Left hindlimb (tissue), 1 donor: Measurements from ENCODE around the gene SLC5A6.
"Not testable (repeated sequence)": the region's sequence is repeated elsewhere in the genome, so short reads cannot be mapped to it uniquely, and the experiment has no call there.

ENCODE experiments used
- DNase-seq: peaks from one replicate; pipeline ENCODE4 v3.0.0-alpha.2; 2018

SLC5A6 gene

DNA sequence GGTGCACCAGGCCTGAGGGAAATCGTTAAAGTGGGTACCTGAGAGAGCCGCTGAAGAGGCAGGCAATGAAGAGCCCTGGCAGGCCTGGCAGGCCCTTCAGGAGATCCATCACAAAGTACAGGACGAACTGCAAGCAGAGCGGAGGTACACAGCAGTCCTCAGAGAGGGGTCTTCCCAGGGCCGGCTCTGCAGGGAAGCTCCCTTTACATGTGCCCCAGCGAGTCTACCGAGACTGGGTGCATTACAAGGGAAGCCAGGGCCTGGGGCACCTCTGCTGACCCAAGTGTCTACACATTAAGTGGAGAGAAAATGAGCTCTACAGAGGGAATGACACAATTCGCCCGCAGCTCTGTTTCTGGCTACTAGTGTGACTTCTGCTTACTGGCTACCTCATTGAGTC is 8.3 kb downstream of the SLC5A6 start:
- DNase-seq: no peak

DNA sequence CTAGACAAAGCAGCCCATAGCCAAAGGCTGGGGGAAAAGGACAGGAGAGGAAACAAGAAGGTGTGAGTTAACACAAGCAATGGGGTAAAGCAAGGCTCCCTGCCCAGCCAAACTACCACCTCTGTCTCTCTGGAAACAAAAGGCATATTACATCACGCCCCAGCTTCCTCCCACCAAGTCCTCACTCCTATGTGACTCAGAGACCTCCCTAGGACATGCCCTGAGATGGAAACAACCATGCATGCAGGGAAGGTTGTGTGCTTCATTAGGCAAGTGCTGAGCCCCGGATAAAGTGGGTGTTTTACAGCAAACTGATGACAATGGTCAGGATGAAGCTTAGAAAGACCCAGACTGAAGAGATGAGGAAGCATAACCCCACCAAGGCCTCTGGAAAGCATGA is 9.2 kb downstream of the SLC5A6 start:
- DNase-seq: no peak

DNA sequence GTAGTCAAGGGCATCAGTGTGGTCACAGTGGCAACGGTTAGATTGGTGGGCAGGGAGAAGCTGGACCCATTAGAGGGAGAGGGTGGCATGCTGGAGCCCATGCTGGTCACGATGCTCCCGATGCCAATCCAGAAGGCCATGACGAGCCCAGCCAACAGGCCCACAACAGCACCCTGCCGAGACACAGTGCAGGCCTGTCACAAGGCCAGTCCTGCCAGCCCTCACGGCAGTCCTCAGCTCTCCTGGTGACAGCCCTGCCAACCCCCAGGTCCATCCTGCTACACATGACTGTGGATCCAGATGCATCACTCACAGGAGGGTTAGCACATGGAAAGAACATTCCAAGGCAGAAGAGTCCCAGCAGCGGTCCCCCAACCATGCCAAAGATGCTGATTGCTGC is 10.4 kb downstream of the SLC5A6 start:
- no peak for DNase-seq

DNA sequence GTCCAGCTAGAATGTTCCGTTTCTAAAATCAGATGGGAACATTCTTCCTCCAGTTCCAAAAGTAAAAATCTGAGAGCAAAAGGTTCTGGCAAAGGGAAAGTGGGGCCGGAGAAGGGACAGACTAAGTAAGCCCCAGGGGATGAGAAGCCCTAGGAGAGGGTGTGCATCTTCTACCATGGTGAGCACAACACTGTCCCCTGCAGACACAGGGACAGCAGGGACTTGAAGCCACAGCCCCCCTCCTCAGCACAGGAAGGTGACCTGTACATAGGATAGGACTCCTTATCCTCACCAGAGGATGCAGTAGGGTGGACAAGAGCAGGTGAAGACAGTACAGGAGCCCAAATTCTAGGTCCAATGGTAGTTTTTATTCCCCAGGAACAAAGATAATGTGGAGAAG is 12.8 kb downstream of the SLC5A6 start:
- no peak for DNase-seq

DNA sequence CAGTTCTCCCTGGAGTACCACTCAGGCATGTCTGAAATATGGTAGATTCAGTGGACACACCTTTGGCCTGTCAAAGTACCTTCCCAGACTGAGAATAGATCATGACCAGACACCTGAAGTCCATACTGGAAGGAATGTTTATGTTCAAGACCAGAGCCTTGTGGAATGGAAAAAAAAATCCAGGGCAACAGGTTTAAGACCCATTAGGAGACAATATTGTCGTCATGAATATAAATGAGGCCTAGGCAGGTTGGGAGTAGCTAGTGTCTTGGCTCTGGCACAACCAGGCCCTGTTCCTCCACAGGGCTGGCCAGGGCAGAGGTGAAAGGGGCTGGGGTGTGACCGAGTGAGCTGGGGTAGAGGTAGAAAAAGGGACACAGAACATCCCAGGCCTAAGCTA is 13.4 kb downstream of the SLC5A6 start:
- no peak for DNase-seq

DNA sequence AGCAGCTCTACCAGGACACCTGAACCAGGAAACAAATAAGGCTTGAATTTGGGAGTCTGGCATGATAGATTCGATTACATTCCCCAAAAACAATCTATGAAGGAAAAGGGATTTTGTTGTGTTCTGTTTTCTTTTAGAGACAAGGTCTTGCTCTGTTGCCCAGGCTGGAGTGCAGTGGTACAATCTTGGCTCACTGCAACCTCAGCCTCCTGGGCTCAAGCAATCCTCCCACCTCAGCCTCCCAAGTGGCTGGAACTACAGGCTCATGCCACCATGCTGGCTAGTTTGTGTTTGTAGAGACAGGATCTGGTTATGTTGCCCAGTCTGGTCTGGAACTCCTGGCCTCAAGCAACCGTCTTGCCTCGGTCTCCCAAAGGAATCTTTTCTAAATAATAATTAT is 14.0 kb downstream of the SLC5A6 start:
- DNase-seq: not testable (repeated sequence)

DNA sequence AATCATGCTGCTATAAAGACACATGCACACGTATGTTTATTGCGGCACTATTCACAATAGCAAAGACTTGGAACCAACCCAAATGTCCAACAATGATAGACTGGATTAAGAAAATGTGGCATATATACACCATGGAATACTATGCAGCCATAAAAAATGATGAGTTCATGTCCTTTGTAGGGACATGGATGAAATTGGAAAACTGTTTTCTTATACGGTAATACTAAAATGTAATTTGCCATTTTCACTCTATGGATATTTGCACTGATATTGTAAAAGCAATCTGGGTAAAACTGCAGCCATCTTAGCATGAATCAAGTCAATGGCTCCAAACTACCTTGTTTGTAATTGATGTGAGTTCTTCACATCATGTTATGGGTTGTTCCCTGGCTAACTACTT is 16.3 kb downstream of the SLC5A6 start:
- DNase-seq: not testable (repeated sequence)

DNA sequence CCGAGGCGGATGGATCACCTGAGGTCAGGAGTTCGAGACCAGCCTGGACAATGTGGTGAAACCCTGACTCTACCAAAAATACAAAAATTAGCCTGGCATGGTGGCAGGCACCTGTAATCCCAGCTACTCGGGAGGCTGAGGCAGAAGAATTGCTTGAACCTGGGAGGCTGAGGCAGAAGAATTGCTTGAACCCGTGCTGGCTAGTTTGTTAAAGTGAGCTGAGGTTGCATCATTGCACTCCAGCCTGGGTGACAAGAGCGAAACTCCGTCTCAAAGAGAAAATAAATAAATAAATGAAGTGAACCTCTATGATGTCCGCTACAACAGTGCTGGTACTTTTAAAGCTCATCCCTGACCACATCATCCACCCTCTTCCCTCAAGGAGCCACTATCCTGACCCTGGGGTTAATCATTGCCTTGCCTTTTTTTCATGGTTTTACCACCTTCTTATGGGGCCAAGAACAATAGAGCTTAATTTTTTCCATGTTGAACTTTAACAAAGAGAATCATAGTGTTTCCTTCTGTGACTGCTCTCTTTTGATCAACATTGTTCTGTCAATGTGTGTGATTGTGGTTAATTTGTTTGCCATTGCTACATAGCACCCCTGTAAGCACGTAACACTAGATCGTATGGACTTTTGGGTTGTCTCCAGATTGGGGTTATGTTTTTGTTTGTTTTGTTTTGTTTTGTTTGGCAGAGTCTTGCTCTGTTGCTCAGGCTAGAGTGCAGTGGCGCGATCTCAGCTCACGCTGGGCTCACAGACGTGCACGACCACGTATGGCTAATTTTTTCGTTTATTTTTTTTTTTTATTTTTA is 17.3 kb downstream of the SLC5A6 start:
- DNase-seq: no peak

DNA sequence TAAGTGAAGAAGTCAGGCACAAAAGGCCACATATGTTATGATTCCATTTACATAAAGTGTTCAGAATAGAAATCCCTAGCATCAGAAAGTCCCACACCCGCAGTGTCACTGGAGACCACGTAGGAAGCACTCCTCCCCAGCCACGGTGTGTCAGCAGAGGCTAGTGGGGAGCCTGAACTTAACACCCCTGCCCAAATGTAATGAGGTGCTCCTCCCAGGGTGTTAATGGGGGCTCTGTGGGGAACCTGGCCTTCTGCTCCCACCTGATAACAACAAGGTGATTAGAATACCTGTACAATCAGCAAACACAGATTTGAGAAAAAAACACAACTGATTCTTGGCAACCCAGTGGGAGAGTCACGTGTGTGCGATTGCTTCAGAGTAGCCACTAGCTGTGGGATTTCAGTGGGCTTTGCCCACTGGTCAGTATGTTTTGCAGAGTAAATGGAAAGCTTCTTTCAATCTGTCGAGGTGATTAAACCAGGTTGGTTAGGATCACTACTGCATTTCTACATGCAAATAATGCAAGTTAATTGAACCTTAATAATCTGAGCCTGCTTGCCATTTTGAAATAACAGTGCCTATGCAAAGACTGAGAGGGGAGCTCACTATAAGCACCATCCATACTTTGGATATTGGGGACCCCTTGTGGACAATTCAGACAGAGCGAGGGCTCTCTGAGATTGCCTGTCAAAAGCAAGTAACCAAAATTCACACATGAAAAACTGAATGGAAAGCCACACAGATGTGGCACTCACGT is 20.8 kb downstream of the SLC5A6 start:
- DNase-seq: peak; percentile 51

DNA sequence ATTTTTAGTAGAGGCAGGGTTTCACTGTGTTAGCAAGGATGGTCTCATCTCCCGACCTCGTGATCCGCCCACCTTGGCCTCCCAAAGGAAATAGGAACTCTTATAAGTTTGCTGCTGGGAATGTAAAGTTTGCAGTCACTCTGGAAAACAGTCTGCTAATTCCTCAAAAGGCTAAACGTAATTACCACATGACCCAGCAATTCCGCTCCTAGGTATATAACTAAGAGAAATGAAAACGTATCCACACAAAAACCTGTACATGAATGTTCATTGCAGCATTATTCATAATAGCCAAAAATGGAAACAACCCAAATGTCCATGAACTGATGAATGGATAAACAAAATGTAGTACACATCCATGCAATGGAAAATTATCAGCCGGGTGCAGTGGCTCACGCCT is 22.1 kb downstream of the SLC5A6 start:
- no peak for DNase-seq

DNA sequence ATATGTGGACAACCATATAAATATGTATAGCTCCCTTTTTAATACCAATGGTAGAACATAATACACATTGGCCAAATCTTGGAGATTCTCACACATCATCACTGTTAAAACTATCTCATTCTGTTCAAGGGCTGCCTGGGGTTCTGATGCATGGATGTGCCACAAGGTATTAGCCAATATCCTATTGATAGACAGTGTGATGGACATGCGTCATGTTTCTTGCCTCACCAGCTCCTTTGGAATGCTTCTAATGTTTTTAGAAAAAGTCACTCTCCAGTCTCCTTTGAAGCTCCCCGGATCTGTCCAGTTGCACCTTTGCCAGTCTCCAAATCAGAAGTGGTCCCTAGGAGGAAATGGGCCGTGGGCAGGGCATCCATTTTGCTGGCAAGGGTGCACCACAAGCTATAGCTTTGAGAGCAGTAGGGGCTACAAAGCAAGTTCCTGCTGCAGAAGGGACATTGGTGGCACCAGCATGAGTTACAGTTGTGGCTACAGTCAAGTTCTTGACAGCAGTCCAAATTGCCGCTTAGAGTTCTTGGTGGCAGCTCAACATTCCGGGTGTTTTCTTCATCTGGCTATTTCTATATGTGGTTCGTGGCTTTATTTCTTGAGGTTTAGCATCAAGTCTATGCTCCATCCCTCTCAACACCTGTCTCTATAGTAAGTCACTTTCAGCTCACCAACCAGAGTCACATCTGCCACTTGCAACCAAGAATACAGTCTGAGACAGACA is 25.3 kb downstream of the SLC5A6 start:
- no peak for DNase-seq

DNA sequence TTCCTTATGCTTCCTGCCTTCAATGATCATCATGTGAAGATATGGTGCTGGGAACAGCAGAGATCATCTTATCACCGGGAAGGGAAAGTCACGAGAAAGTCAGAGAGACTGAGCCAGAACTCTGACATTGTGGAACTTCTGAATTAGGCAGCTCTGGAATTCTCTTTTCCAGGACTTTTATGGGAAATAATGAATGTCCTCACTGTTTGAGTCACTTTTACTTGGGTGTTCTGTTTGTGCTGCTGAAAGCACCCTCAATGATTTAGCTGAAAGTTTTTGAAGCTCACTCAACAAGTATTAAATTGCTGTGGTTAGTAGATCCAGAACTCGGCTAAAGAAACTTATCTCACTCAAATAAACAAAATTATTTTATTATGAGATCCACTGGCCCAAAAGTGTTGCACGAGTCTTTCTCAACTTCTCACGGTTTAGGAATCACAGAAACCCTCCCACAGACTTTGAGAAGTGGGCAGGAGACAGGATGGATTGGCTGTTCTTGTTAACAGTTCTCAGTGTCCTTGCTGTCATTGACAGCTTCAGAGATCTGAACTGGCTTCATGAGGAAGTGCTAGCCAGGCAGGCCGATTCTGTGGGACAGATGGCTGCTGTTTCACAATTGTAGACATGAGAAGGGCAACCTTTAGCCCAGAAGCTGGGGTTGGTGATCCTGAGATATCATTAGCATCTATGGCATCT is 26.6 kb downstream of the SLC5A6 start:
- no peak for DNase-seq

DNA sequence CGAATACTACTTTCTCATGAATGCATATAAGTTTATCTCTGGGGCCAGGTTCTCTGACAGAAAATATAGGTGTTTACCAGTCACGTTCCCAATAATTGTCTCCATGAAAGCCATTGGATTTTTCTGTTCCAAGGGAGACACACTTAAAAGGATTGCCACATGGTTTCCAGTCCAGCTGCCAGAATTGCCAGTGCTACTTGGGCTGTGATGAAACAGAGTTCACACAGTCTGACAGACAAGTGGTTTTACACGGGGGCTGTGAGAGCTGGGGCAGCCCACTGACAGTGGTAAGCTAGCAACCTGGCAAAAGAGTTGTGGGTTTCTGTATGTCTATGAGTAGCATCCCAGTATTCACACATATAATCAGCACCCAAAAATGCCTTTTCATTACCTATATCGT is 28.0 kb downstream of the SLC5A6 start:
- DNase-seq: no peak

DNA sequence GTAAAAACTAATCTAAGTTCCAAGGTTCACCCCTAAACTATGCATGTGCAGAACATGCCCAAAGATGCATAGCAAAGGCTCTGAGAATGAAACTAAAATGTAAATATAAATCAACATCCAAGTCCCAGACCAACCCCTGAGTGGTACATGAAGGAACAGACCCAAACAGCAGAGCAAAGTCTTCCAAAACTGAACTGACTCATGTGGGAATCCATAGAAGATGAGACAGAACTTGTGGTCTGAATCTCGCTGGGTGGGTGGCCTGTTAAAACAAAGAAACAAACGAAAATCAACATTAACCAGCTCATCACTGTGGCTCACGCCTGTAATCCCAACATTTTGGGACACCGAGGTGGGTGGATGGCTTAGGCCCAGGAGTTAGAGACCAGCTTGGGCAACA is 29.7 kb downstream of the SLC5A6 start:
- DNase-seq: no peak

DNA sequence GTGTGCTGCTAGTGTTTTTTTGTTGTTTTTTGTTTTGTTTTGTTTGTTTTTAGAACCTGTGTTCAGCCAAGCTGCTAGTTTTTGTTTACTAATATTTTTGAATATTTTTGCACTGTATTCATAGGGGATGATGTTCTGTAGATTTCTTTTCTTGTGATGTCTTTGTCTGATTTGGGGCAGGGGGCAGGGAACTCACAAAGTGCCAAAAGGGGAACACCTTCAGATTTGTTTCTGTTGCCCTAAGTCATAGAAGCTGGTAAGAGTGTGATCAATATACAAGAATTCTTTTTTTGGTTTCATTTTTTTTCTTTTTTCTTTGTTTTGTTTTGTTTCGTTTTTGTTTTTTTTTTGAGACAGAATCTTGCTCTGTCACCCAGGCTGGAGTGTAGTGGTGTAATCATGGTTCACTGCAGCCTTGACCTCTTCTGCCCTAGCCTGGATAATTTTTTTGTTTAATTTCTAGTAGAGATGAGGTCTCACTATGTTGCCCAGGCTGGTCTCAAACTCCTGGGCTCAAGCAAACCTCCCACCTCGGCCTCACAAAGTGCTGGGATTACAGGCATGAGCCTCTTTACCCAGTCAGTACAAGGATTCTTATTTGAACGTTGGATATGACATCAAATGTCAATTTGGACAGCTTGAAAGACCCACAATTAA is 32.6 kb downstream of the SLC5A6 start:
- DNase-seq: no peak

DNA sequence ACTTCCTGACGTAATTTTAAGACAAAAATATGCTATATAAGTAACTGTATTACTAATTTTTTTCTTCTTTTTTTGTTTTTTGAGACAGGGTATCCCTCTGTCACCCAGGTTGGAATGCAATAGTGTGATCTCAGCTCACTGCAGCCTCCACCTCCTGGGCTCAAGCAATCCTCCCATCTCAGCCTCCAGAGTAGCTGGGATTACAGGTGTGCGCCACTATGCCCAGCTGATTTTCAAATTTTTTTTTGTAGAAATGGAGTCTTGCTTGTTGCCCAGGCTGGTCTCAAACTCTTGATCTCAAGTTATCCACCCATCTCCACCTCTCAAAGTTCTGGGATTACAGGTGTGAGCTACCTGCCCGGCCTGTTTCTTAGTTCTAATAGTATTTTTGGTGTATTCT is 33.6 kb downstream of the SLC5A6 start:
- DNase-seq: no peak

DNA sequence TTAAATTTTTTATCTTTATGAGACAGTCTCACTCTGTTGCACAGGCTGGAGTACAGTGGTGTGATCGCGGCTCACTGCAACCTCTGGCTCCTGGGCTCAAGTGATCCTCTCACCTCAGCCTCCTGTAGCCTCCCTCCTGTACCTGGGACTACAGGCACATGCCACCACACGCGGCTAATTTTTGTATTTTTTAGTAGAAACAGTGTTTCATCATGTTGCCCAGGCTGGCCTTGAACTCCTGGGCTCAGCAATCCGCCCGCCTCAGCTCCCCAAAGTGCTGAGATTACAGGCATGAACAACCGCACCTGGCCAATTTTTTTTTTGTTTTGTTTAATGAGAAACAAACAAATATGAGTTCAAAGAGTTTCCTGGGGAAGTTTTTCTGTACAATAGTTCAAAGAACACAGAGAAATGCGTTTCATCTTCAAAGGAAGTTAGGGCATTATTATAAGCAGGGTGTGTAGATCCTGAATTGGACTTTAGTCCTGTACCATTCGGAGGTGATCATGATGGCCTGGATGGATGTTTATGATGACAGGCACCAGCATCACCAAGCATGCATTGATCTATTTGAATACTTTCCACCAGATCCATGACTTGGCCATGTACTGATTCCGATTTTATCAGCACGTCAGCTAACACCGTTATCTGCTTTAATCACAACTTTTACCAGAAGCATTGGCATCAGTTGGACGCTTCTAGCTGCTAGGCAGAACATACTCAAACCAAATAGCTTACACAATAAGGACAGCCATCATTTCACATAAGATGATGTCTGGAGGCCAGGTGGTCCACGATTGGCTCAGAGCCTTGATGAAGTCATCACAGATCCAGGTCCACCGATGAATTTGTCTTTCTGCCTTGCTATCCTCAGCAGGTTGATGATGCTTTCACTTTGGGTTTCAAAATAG is 34.4 kb downstream of the SLC5A6 start:
- no peak for DNase-seq

DNA sequence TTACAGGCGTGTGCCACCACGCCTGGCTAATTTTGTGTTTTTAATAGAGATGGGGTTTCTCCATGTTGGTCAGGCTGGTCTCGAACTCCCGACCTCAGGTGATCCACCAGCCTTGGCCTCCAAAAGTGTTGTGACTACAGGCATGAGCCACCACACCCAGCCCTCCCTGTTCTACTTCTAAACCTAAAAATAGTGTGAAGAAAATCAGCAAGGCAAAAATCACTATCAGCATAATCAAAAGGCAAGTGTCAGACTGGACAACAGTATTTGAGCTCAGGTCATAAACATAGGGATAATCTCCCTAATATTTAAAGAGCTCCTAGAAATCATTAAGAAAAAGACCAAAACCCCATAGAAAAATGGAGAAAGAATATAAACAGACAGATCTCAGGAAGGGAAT is 36.3 kb downstream of the SLC5A6 start:
- not testable (repeated sequence) for DNase-seq

DNA sequence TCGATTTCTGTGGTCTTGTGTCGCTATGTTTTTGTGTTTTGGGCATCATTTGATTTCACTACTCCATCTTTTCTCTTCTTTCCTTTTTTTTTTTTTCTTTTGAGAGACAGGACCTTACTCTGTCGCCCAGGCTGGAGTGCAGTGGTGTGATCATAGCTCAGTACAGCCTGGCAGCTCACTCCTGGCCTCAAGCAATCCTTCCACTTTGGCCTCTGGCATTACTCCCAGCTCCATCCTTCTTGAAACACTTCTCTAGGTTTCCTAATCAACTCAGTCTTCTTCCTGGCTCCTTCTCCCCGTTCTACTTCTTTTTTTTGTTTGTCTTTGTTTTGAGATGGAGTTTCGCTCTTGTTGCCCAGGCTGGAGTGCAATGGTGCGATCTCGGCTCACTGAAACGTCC is 36.7 kb downstream of the SLC5A6 start:
- DNase-seq: no peak

DNA sequence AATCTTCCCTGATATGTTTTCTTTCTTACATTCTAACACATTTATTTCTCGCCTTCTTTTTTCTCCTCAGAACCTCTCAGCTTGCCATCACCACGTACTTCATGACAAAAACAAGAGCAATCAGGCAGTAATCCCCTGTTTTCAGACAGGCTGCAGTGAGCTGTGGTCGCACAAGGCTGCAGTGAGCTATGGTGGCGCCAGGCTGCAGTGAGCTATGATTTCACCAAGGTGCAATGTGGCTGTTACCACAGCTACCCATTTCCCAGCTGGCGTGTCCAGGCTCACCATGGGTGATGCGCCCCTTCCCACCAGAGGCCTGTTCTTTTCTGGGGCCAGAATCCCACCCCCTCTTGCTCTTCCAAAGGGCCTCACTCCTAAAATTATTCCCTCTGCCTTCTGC is 37.4 kb downstream of the SLC5A6 start:
- no peak for DNase-seq

DNA sequence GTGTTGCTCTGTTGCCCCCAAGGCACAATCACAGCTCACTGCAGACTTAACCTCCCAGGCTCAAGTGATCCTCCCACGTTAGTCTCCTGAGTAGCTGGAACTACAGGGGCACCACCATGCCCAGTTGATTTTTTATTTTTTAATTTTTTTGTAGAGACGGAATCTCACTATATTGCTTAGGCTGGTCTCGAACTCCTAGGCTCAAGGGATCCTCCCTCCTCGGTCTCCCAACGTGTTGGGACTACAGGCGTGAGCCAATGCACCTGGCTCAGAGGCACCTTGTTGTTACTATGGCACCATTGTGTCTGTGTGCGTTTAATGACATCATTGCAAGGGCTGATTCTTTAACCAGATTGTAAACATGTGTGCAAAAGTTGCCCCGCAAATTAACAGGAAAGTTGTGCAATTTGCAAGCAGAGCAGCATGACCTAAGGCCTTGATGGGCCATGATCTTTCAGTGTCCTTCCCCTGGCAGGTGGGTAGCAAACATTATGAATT is 40.7 kb downstream of the SLC5A6 start:
- DNase-seq: no peak
